Vagina (tissue), 2 donors: ENCODE measurements around the gene MRPS27.

Experiments used
- CTCF ChIP-seq, 3 experiments: fragments of 450-650 bp in 2 of 3; fragments of 200-600 bp in 1 of 3; sonication (generic) in 1 of 3; IDR thresholded peaks; one replicate each; pipeline ENCODE4 v1.5.1; 2017 to 2019; ENCODE audit warnings: antibody characterized with exemption in 3 of 3, mild to moderate bottlenecking in 2 of 3, moderate library complexity in 2 of 3
- POLR2A ChIP-seq, 2 donors: fragments of 450-650 bp; IDR thresholded peaks; one replicate each; pipeline ENCODE4 v1.6.1; 2017; ENCODE audit warnings: antibody characterized with exemption in 2 of 2, mild to moderate bottlenecking in 2 of 2, moderate library complexity in 2 of 2

DNA sequence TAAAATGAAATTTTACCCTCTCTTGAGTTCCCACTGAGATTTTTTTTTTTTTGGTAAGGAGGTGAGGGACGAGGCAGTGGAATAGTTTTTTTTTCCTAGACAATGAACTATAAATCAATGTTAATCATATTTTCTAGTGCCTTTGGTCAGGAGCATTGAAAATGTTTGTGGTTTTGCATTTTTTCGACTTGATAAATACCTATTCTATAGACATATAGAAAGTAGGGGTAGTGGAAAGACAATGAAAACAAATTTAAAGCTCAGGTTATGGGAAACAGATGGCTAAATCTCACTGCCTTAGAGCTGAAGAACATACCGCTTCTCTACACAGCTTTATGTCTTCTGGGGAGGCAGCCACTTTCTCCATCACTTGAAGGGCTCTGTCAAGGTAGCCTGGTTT, 94.3 kb downstream of the MRPS27 start:
- TF ChIP-seq POLR2A (IDR thresholded peaks at IDR 0.05) (no peak), CTCF (IDR thresholded peaks at IDR 0.05) (no peak)
